Kidney (tissue), 14 donors: ENCODE results near the gene CTSD. TPM values are rescaled to one million over a fixed set of nuclear protein-coding genes. Genes with fewer than 3 reads are reported as not detected.
A peak's percentile ranks its signal among the peaks of the same experiment; 100 is the strongest.

Source experiments
- DNase-seq, 5 donors: peaks; one replicate each; pipeline ENCODE4 v3.0.0-alpha.2; 2013 to 2020
- FAIRE-seq: peaks from 2 replicates; lab custom pipeline; 2012; peaks lifted over from hg19 to GRCh38; lab: Jason Lieb, UNC
- H3K27ac ChIP-seq, 2 donors: one replicate each; pipeline ENCODE4 v1.7.0; 2013; ENCODE audit warnings: low read depth in 2 of 2, low read length in 2 of 2, inconsistent platforms in 1 of 2
- H3K27me3 ChIP-seq: one replicate; pipeline ENCODE4 v1.7.1; 2013; ENCODE audit warnings: low read length, inconsistent platforms; ENCODE audit not compliant: control insufficient read depth, insufficient read depth
- H3K36me3 ChIP-seq, 3 donors: one replicate each; pipeline versions ENCODE4 v1.7.0 to v1.7.1; 2013; ENCODE audit warnings: low read length in 3 of 3, control low read depth in 1 of 3, inconsistent platforms in 1 of 3; ENCODE audit not compliant: insufficient read depth in 3 of 3, control insufficient read depth in 2 of 3
- H3K4me1 ChIP-seq, 3 donors: one replicate each; pipeline versions ENCODE4 v1.7.0 to v1.7.1; 2013; ENCODE audit warnings: low read length in 3 of 3, inconsistent platforms in 1 of 3, low read depth in 1 of 3; ENCODE audit not compliant: control insufficient read depth in 2 of 3, insufficient read depth in 2 of 3
- H3K4me3 ChIP-seq, 3 donors: one replicate each; pipeline versions ENCODE4 v1.7.0 to v1.8.1; 2013; ENCODE audit warnings: low read length in 3 of 3, control low read depth in 1 of 3, inconsistent platforms in 1 of 3
- H3K9ac ChIP-seq, 3 donors: one replicate each; pipeline versions ENCODE4 v1.7.0 to v1.7.1; 2013; ENCODE audit warnings: low read length in 3 of 3, control low read depth in 1 of 3, inconsistent platforms in 1 of 3
- H3K9me3 ChIP-seq, 3 donors: one replicate each; pipeline versions ENCODE4 v1.7.0 to v1.7.1; 2013; ENCODE audit warnings: low read length in 3 of 3, control low read depth in 1 of 3, inconsistent platforms in 1 of 3; ENCODE audit not compliant: control insufficient read depth in 2 of 3, insufficient read depth in 1 of 3
- intact Hi-C: fragments of 100-400 bp; cut with DNase I; formaldehyde crosslinking; loops from one replicate; pipeline ENCODE4 v1.11.1; 2022
- polyA plus RNA-seq: library from polyadenylated mRNA; stranded (reverse); fragments of 350-450 nt; fragmentation: Illumina TruSeq; extraction: RNeasy Lipid Tissue Mini Kit (QIAGEN cat#74804); gene quantifications from one replicate; pipeline ENCODE4 v1.2.3, GENCODE V29; 2014; ENCODE audit warnings: low read depth, low replicate concordance; ENCODE audit not compliant: insufficient read depth
- total RNA-seq: library from RNA; stranded (reverse); fragmentation: NEBNext Ultra II Directional; extraction: Animal tissue kit (Norgen Biotek cat#: 25700); gene quantifications from one replicate; pipeline ENCODE4 v1.2.1, GENCODE V29; 2021
- TF ChIP-seq, protein P1 (sequence below): IDR thresholded peaks from 3 replicates; pipeline ENCODE4 v1.5.1; 2012; ENCODE audit warnings: mild to moderate bottlenecking, moderate library complexity, borderline replicate concordance; ENCODE audit not compliant: insufficient read depth; ENCODE audit errors: extremely low read depth
- donor health status: control.
- donor health status: control.
- donor health status: control.
- donor health status: control.
- donor health status: control.
- donor health status: DM: yes; HTN: yes; CAD: no.
- donor health status: Normal renal cell carcinoma (clear cell type).

The CTSD gene
- total and polyA plus RNA-seq, 2 donors from 2014 or later, result 2,183 to 2,764 TPM

DNA sequence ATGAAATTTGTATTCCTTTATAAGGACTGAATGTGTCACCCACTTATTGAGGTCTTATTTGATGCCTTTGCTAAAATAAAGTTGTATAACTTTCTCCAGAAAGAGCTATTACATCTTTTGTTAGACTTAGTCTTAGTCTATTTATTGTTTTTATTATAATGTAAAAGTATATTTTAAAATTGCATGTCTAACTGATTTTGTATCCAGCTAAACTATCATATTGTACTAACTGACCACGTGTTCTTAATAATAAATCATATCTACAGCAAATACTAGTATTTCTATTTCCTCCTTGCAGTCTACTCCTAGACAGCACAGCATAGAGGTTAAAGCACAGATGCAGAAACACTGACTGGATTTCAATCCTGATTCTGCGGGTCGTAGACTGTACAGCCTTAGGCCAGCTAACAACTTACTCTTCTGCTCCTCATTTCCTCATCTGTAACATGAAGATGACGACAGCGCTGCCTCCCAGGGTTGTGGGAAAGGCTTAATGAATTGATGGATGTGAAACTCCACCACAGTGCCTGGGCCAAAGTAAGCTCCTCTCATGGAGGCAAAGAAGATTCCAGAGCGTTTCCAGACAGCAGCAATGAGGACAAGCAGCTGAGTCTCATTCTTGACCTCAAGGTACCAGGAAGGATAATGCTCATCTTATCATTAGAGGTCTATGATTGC, 26.5 kb downstream of the CTSD start:
- Histone ChIP-seq H3K9ac (no peak overlapping the region), H3K4me3 (no peak overlapping the region), H3K27me3 (no peaks in the 10 kb centered on the region), H3K27ac (no peak overlapping the region), H3K36me3 (no peaks in the 10 kb centered on the region), H3K4me1 (no peaks in the 10 kb centered on the region), H3K9me3 (peaks cover 2 to 8% (median 5%) of the 10 kb centered on the region in 3 donors)
- DNase-seq (no peak), FAIRE-seq (no peak)
- intact Hi-C loops, result no loop called here
- TF ChIP-seq, protein P1, sequence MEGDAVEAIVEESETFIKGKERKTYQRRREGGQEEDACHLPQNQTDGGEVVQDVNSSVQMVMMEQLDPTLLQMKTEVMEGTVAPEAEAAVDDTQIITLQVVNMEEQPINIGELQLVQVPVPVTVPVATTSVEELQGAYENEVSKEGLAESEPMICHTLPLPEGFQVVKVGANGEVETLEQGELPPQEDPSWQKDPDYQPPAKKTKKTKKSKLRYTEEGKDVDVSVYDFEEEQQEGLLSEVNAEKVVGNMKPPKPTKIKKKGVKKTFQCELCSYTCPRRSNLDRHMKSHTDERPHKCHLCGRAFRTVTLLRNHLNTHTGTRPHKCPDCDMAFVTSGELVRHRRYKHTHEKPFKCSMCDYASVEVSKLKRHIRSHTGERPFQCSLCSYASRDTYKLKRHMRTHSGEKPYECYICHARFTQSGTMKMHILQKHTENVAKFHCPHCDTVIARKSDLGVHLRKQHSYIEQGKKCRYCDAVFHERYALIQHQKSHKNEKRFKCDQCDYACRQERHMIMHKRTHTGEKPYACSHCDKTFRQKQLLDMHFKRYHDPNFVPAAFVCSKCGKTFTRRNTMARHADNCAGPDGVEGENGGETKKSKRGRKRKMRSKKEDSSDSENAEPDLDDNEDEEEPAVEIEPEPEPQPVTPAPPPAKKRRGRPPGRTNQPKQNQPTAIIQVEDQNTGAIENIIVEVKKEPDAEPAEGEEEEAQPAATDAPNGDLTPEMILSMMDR, result no peak

DNA sequence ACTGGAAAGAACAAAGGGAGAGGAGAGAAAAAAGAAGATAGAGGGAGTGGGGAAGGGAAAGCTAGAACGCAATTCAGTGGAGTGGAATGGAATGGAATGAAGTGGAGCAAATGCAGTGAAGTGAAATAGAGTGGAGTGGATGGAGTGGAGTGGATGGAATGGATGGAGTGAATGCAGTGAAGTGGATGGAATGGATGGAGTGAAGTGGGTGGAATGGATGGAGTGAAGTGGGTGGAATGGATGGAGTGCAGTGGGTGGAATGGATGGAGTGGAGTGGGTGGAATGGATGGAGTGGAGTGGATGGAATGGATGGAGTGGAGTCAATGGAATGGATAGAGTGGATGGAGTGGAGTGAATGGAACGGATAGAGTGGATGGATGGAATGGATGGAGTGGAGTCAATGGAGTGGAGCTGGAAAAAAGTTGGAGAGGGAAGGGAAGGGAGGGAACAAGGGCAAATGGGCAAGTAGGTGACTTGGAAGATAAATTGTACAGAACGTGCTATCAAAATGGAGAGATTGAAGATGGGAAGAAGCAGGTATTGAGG, 27.2 kb downstream of the CTSD start:
- H3K27ac ChIP-seq, result no peak overlapping the region
- H3K9ac ChIP-seq, result no peak overlapping the region
- FAIRE-seq (no peak), DNase-seq (no peak)
- no peaks in the 10 kb centered on the region for H3K36me3 ChIP-seq
- no peaks in the 10 kb centered on the region for H3K27me3 ChIP-seq
- peaks cover 2 to 8% (median 5%) of the 10 kb centered on the region in 3 donors for H3K9me3 ChIP-seq
- no peaks in the 10 kb centered on the region for H3K4me1 ChIP-seq
- intact Hi-C loops, result no loop called here
- TF ChIP-seq, protein P1, result no peak
- no peak overlapping the region for H3K4me3 ChIP-seq

DNA sequence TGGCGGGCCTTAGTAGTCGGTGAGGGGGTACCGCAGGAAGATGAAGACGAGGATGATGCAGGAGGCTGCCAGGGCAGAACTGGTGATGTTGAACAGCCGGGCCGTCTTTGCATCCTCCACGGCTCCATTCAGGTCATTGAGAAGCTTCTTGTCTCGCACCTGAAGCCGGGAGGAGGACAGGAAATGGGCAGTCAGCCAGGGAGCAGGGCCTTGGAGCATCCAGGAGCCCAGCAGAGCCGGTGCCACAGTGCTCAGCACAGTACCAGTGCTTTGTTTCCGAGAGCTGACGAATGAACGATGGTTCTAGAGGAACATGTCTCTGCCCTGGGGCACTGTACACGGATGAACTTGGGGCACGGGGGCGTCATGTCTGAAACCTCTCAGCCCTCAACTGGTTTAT, 28.5 kb downstream of the CTSD start:
- TF ChIP-seq, protein P1, result no peak
- FAIRE-seq (no peak), DNase-seq (peak in 1 of 5 donors; percentile 16)
- intact Hi-C loops, result no loop called here
- no peak overlapping the region for H3K9ac ChIP-seq
- no peak overlapping the region for H3K4me3 ChIP-seq
- H3K4me1 ChIP-seq, result no peaks in the 10 kb centered on the region
- no peak overlapping the region for H3K27ac ChIP-seq
- peaks cover 2 to 8% (median 5%) of the 10 kb centered on the region in 3 donors for H3K9me3 ChIP-seq
- H3K27me3 ChIP-seq, result no peaks in the 10 kb centered on the region
- H3K36me3 ChIP-seq, result no peaks in the 10 kb centered on the region
